ENCODE measurements around the gene CHRNA4.

Gene CHRNA4

GRCh38 chr20:63315240-63315689 is 45.9 kb downstream of the CHRNA4 start:
- H4K8ac ChIP-seq (ENCODE audit: low read depth, low read length), result no peak overlapping the region
- H2AFZ ChIP-seq (ENCODE audit: low read length), result no peak overlapping the region
- H2AK5ac ChIP-seq (ENCODE audit: low read depth, low read length), result peak overlapping the region; percentile 56
- peak overlapping the region; percentile 41 for H2BK12ac ChIP-seq (ENCODE audit: low read length)
- peak overlapping the region; percentile 31 for H3K14ac ChIP-seq (ENCODE audit: low read length)
- H3K23ac ChIP-seq (ENCODE audit: low read depth, low read length, poor library complexity), result peak overlapping the region; percentile 25
- H3K18ac ChIP-seq (ENCODE audit: low read length), result peak overlapping the region; percentile 35
- peak overlapping the region; percentile 3 for H2BK15ac ChIP-seq (ENCODE audit: low read length)
- peaks cover 0 to 2% of the 10 kb centered on the region in 2 donors for H3K4me1 ChIP-seq (ENCODE audit: control insufficient read depth in 2 of 2, insufficient read depth in 1 of 2, low read depth in 1 of 2, low read length in 2 of 2)
- no peak for DNase-seq (ENCODE audit: low spot score)
- H3K4ac ChIP-seq (ENCODE audit: low read length), result no peak overlapping the region
- no peak overlapping the region for H4K91ac ChIP-seq (ENCODE audit: low read depth, low read length, poor library complexity)
- H3K9me3 ChIP-seq (replicated peaks in 1 of 2; ENCODE audit: control insufficient read depth in 2 of 2, insufficient read depth in 1 of 2, low read depth in 1 of 2, low read length in 2 of 2), result no peaks in the 10 kb centered on the region
- H3K36me3 ChIP-seq (replicated peaks in 1 of 2; ENCODE audit: control insufficient read depth in 2 of 2, insufficient read depth in 2 of 2, low read length in 2 of 2), result no peaks in the 10 kb centered on the region
- peak overlapping the region; percentile 50 for H3K9ac ChIP-seq (ENCODE audit: low read depth, low read length, poor library complexity)
- H2BK5ac ChIP-seq (ENCODE audit: low read length), result peak overlapping the region; percentile 71
- WGBS, 2 donors (ENCODE audit: extremely low coverage in 2 of 2, insufficient read length in 2 of 2, insufficient replicate concordance in 1 of 2), result no CpG with 5 or more reads among the region's 15 CpGs
- peaks cover 0 to 7% (median 0%) of the 10 kb centered on the region in 3 experiments for H3K27me3 ChIP-seq (ENCODE audit: control insufficient read depth in 3 of 3, insufficient read depth in 3 of 3, low read depth in 1 of 3, low read length in 3 of 3)
- no peak overlapping the region for H3K4me3 ChIP-seq (ENCODE audit: low read length in 2 of 2)
- no peak overlapping the region for H3K4me2 ChIP-seq (ENCODE audit: insufficient read depth, low read length, poor library complexity, severe bottlenecking)
- peak overlapping the region; percentile 61 for H2BK120ac ChIP-seq (ENCODE audit: low read depth, low read length)
- no peak overlapping the region for H3K27ac ChIP-seq (replicated peaks; ENCODE audit: low read length)
- peaks cover 2% of the 10 kb centered on the region for H3K79me1 ChIP-seq (ENCODE audit: low read depth, low read length)

- Histone ChIP-seq H3K79me1 (ENCODE audit: low read depth, low read length) (peaks cover 2% of the 10 kb centered on the region), H3K4me3 (ENCODE audit: low read length in 2 of 2) (no peak overlapping the region), H3K27me3 (ENCODE audit: control insufficient read depth in 3 of 3, insufficient read depth in 3 of 3, low read depth in 1 of 3, low read length in 3 of 3) (peaks cover 0 to 7% (median 0%) of the 10 kb centered on the region in 3 experiments), H2BK5ac (ENCODE audit: low read length) (peak overlapping the region; percentile 71), H2BK120ac (ENCODE audit: low read depth, low read length) (no peak overlapping the region), H2BK12ac (ENCODE audit: low read length) (peak overlapping the region; percentile 41), H3K36me3 (replicated peaks in 1 of 2; ENCODE audit: control insufficient read depth in 2 of 2, insufficient read depth in 2 of 2, low read length in 2 of 2) (no peaks in the 10 kb centered on the region), H2BK15ac (ENCODE audit: low read length) (no peak overlapping the region), H4K8ac (ENCODE audit: low read depth, low read length) (no peak overlapping the region), H3K4ac (ENCODE audit: low read length) (no peak overlapping the region), H3K9ac (ENCODE audit: low read depth, low read length, poor library complexity) (peak overlapping the region; percentile 50), H3K4me2 (ENCODE audit: insufficient read depth, low read length, poor library complexity, severe bottlenecking) (no peak overlapping the region), H3K18ac (ENCODE audit: low read length) (peak overlapping the region; percentile 80), H3K9me3 (replicated peaks in 1 of 2; ENCODE audit: control insufficient read depth in 2 of 2, insufficient read depth in 1 of 2, low read depth in 1 of 2, low read length in 2 of 2) (no peaks in the 10 kb centered on the region), H2AFZ (ENCODE audit: low read length) (no peak overlapping the region), H4K91ac (ENCODE audit: low read depth, low read length, poor library complexity) (peak overlapping the region; percentile 53), H3K23ac (ENCODE audit: low read depth, low read length, poor library complexity) (no peak overlapping the region), H3K14ac (ENCODE audit: low read length) (peak overlapping the region; percentile 31), H2AK5ac (ENCODE audit: low read depth, low read length) (peak overlapping the region; percentile 56), H3K27ac (replicated peaks; ENCODE audit: low read length) (no peak overlapping the region), H3K4me1 (ENCODE audit: control insufficient read depth in 2 of 2, insufficient read depth in 1 of 2, low read depth in 1 of 2, low read length in 2 of 2) (peaks cover under 1 to 5% of the 10 kb centered on the region in 2 donors)
- WGBS, 2 donors (ENCODE audit: extremely low coverage in 2 of 2, insufficient read length in 2 of 2, insufficient replicate concordance in 1 of 2), result no CpG with 5 or more reads among the region's 21 CpGs
- no peak for DNase-seq (ENCODE audit: low spot score)
Measured at GRCh38 chr20:63314566-63315239, 46.4 kb downstream of the CHRNA4 start.

GRCh38 chr20:63314015-63314471 is 47.1 kb downstream of the CHRNA4 start:
- no peak overlapping the region for H4K8ac ChIP-seq (ENCODE audit: low read depth, low read length)
- peak overlapping the region; percentile 85 for H3K23ac ChIP-seq (ENCODE audit: low read depth, low read length, poor library complexity)
- no peak overlapping the region for H3K27ac ChIP-seq (replicated peaks; ENCODE audit: low read length)
- peak overlapping the region; percentile 37 for H2BK15ac ChIP-seq (ENCODE audit: low read length)
- H2BK5ac ChIP-seq (ENCODE audit: low read length), result peak overlapping the region; percentile 87
- H3K4me3 ChIP-seq (ENCODE audit: low read length in 2 of 2), result no peak overlapping the region
- H3K14ac ChIP-seq (ENCODE audit: low read length), result peak overlapping the region; percentile 38
- no peak overlapping the region for H3K9ac ChIP-seq (ENCODE audit: low read depth, low read length, poor library complexity)
- H3K9me3 ChIP-seq (replicated peaks in 1 of 2; ENCODE audit: control insufficient read depth in 2 of 2, insufficient read depth in 1 of 2, low read depth in 1 of 2, low read length in 2 of 2), result no peaks in the 10 kb centered on the region
- peak overlapping the region; percentile 95 for H2AK5ac ChIP-seq (ENCODE audit: low read depth, low read length)
- no peak overlapping the region for H3K4me2 ChIP-seq (ENCODE audit: insufficient read depth, low read length, poor library complexity, severe bottlenecking)
- no CpG with 5 or more reads among the region's 9 CpGs for WGBS, 2 donors (ENCODE audit: extremely low coverage in 2 of 2, insufficient read length in 2 of 2, insufficient replicate concordance in 1 of 2)
- peak overlapping the region; percentile 80 for H3K18ac ChIP-seq (ENCODE audit: low read length)
- peaks cover 2% of the 10 kb centered on the region for H3K79me1 ChIP-seq (ENCODE audit: low read depth, low read length)
- H3K4ac ChIP-seq (ENCODE audit: low read length), result no peak overlapping the region
- peak overlapping the region; percentile 22 for H2BK12ac ChIP-seq (ENCODE audit: low read length)
- no peak overlapping the region for H2AFZ ChIP-seq (ENCODE audit: low read length)
- no peak overlapping the region for H2BK120ac ChIP-seq (ENCODE audit: low read depth, low read length)
- peaks cover 0 to 7% (median 0%) of the 10 kb centered on the region in 3 experiments for H3K27me3 ChIP-seq (ENCODE audit: control insufficient read depth in 3 of 3, insufficient read depth in 3 of 3, low read depth in 1 of 3, low read length in 3 of 3)
- peaks cover 1 to 10% of the 10 kb centered on the region in 2 donors for H3K4me1 ChIP-seq (ENCODE audit: control insufficient read depth in 2 of 2, insufficient read depth in 1 of 2, low read depth in 1 of 2, low read length in 2 of 2)
- no peaks in the 10 kb centered on the region for H3K36me3 ChIP-seq (replicated peaks in 1 of 2; ENCODE audit: control insufficient read depth in 2 of 2, insufficient read depth in 2 of 2, low read length in 2 of 2)
- no peak overlapping the region for H4K91ac ChIP-seq (ENCODE audit: low read depth, low read length, poor library complexity)
- no peak for DNase-seq (ENCODE audit: low spot score)

GRCh38 chr20:63313349-63314014 is 47.7 kb downstream of the CHRNA4 start:
- H2AK5ac ChIP-seq (ENCODE audit: low read depth, low read length), result peak overlapping the region; percentile 95
- peaks cover 0 to 11% (median 0%) of the 10 kb centered on the region in 3 experiments for H3K27me3 ChIP-seq (ENCODE audit: control insufficient read depth in 3 of 3, insufficient read depth in 3 of 3, low read depth in 1 of 3, low read length in 3 of 3)
- H3K4me1 ChIP-seq (ENCODE audit: control insufficient read depth in 2 of 2, insufficient read depth in 1 of 2, low read depth in 1 of 2, low read length in 2 of 2), result peaks cover 1 to 11% of the 10 kb centered on the region in 2 donors
- no peak overlapping the region for H3K27ac ChIP-seq (replicated peaks; ENCODE audit: low read length)
- peak overlapping the region; percentile 58 for H2BK12ac ChIP-seq (ENCODE audit: low read length)
- H2BK120ac ChIP-seq (ENCODE audit: low read depth, low read length), result no peak overlapping the region
- DNase-seq (ENCODE audit: low spot score), result no peak
- H3K9ac ChIP-seq (ENCODE audit: low read depth, low read length, poor library complexity), result no peak overlapping the region
- H2AFZ ChIP-seq (ENCODE audit: low read length), result no peak overlapping the region
- H3K4ac ChIP-seq (ENCODE audit: low read length), result peak overlapping the region; percentile 76
- no peaks in the 10 kb centered on the region for H3K9me3 ChIP-seq (replicated peaks in 1 of 2; ENCODE audit: control insufficient read depth in 2 of 2, insufficient read depth in 1 of 2, low read depth in 1 of 2, low read length in 2 of 2)
- H3K36me3 ChIP-seq (replicated peaks in 1 of 2; ENCODE audit: control insufficient read depth in 2 of 2, insufficient read depth in 2 of 2, low read length in 2 of 2), result no peaks in the 10 kb centered on the region
- no peak overlapping the region for H4K8ac ChIP-seq (ENCODE audit: low read depth, low read length)
- peaks cover 2% of the 10 kb centered on the region for H3K79me1 ChIP-seq (ENCODE audit: low read depth, low read length)
- H2BK5ac ChIP-seq (ENCODE audit: low read length), result peak overlapping the region; percentile 87
- H2BK15ac ChIP-seq (ENCODE audit: low read length), result peak overlapping the region; percentile 37
- WGBS, 2 donors (ENCODE audit: extremely low coverage in 2 of 2, insufficient read length in 2 of 2, insufficient replicate concordance in 1 of 2), result no CpG with 5 or more reads among the region's 25 CpGs
- H3K18ac ChIP-seq (ENCODE audit: low read length), result peak overlapping the region; percentile 80
- H3K4me2 ChIP-seq (ENCODE audit: insufficient read depth, low read length, poor library complexity, severe bottlenecking), result no peak overlapping the region
- H4K91ac ChIP-seq (ENCODE audit: low read depth, low read length, poor library complexity), result no peak overlapping the region
- H3K14ac ChIP-seq (ENCODE audit: low read length), result peak overlapping the region; percentile 59
- peak overlapping the region; percentile 85 for H3K23ac ChIP-seq (ENCODE audit: low read depth, low read length, poor library complexity)
- no peak overlapping the region for H3K4me3 ChIP-seq (ENCODE audit: low read length in 2 of 2)
